HCT116 (cell line): ENCODE data around the gene SERP1. TPM values are rescaled to one million over a fixed set of nuclear protein-coding genes. Genes with fewer than 3 reads are reported as not detected.

Experiments used
- ATAC-seq: fragments of 200-7000 bp; cut with Tn5 transposase; 2 replicates; pipeline ENCODE4 v1.9.1; 2020; ENCODE audit warnings: mild to moderate bottlenecking, moderate library complexity
- BruUV-seq: library from RNA; stranded (reverse); fragments of 400-500 nt; replicated peaks from 2 replicates; lab custom pipeline; 2021; lab: Mats Ljungman, UMichigan
- CTCF ChIA-PET: fragments of 300-600 bp; sonication (Branson Sonifier 250); formaldehyde crosslinking; loops from one replicate; lab custom pipeline; 2021; ENCODE audit warnings: antibody characterized with exemption; lab: Charles Lee
- POLR2A ChIA-PET: fragments of 300-600, 350-600 bp; sonication (Branson Sonifier 250); formaldehyde crosslinking; loops from one replicate; lab custom pipeline; 2021; ENCODE audit warnings: antibody characterized with exemption; lab: Charles Lee
- RAD21 ChIA-PET, 2 experiments: fragments of 300-600 bp; sonication (Branson Sonifier 250); formaldehyde crosslinking; loops; one replicate each; lab custom pipeline; 2023; ENCODE audit warnings: low total read pairs in 2 of 2; ENCODE audit not compliant: uncharacterized antibody in 2 of 2, unreplicated experiment in 2 of 2, low non-redundant PET in 1 of 2; lab: Charles Lee
- DNase-seq: peaks from one replicate; pipeline ENCODE4 v3.0.0-alpha.2; 2010; ENCODE audit warnings: low read depth, low spot score
- H2AFZ ChIP-seq: fragments of 200-600 bp; shearing (Covaris generic), sonication (generic); 2 replicates; pipeline ENCODE4 v1.6.1; 2017; ENCODE audit warnings: low read depth, mixed run types, mixed read lengths, antibody characterized with exemption, low read length; ENCODE audit not compliant: poor library complexity, severe bottlenecking
- H3K27ac ChIP-seq: 2 replicates; pipeline ENCODE4 v1.5.1; 2012; ENCODE audit warnings: low read depth, low read length
- H3K27me3 ChIP-seq: fragments of 200-600 bp; sonication (generic); 2 replicates; pipeline ENCODE4 v1.6.1; 2016; ENCODE audit warnings: mixed run types, low read length, mixed read lengths; ENCODE audit not compliant: insufficient read depth
- H3K36me3 ChIP-seq, 2 experiments: fragments of 200-500 bp in 1 of 2; fragments of 200-600 bp in 1 of 2; sonication (Bioruptor generic) in 1 of 2; sonication (generic) in 1 of 2; 2 replicates each; pipeline versions ENCODE4 v1.5.1 to v1.6.1; 2014 to 2016; ENCODE audit warnings: low read length in 2 of 2, inconsistent platforms in 1 of 2, mixed read lengths in 1 of 2, mixed run types in 1 of 2; ENCODE audit not compliant: insufficient read depth in 2 of 2, control insufficient read depth in 1 of 2
- H3K4me1 ChIP-seq, 2 experiments: fragments of 200-600 bp in 1 of 2; sonication (generic) in 1 of 2; 2 replicates each; pipeline versions ENCODE4 v1.5.1 to v1.6.1; 2012 to 2017; ENCODE audit warnings: low read length in 2 of 2, inconsistent platforms in 1 of 2, mild to moderate bottlenecking in 1 of 2, mixed read lengths in 1 of 2, mixed run types in 1 of 2, moderate library complexity in 1 of 2; ENCODE audit not compliant: insufficient read depth in 2 of 2, control insufficient read depth in 1 of 2
- H3K4me2 ChIP-seq: fragments of 200-600 bp; sonication (generic); 2 replicates; pipeline ENCODE4 v1.6.1; 2017; ENCODE audit warnings: mixed run types, low read length, mixed read lengths
- H3K4me3 ChIP-seq, 2 experiments: fragments of 200-600 bp in 1 of 2; sonication (generic) in 1 of 2; replicated peaks in 1 of 2; 2 replicates each; pipeline ENCODE4 v1.5.1; 2011 to 2016; ENCODE audit warnings: low read length in 2 of 2, control low read depth in 1 of 2, low read depth in 1 of 2, mild to moderate bottlenecking in 1 of 2, mixed read lengths in 1 of 2, mixed run types in 1 of 2
- H3K79me2 ChIP-seq: fragments of 200-600 bp; sonication (generic); 2 replicates; pipeline ENCODE4 v1.6.1; 2017; ENCODE audit warnings: mild to moderate bottlenecking, mixed run types, low read length, moderate library complexity, mixed read lengths; ENCODE audit not compliant: insufficient read depth
- H3K9ac ChIP-seq: fragments of 200-600 bp; sonication (generic); 2 replicates; pipeline ENCODE4 v1.6.1; 2016; ENCODE audit warnings: low read length, mixed read lengths
- H3K9me2 ChIP-seq: fragments of 200-600 bp; sonication (generic), shearing (Covaris generic); 2 replicates; pipeline ENCODE4 v1.6.1; 2017; ENCODE audit warnings: mixed run types, mild to moderate bottlenecking, moderate library complexity; ENCODE audit not compliant: insufficient read depth
- H3K9me3 ChIP-seq, 2 experiments: fragments of 200-500 bp in 1 of 2; fragments of 200-600 bp in 1 of 2; sonication (Bioruptor generic) in 1 of 2; sonication (generic) in 1 of 2; 2 replicates each; pipeline ENCODE4 v1.6.1; 2014 to 2017; ENCODE audit warnings: low read length in 2 of 2, mixed read lengths in 2 of 2, inconsistent platforms in 1 of 2, low read depth in 1 of 2, mild to moderate bottlenecking in 1 of 2, mixed run types in 1 of 2, moderate library complexity in 1 of 2; ENCODE audit not compliant: control insufficient read depth in 1 of 2, insufficient read depth in 1 of 2
- H4K20me1 ChIP-seq: fragments of 200-600 bp; sonication (generic), shearing (Covaris generic); 2 replicates; pipeline ENCODE4 v1.6.1; 2017; ENCODE audit warnings: mixed run types, mild to moderate bottlenecking, moderate library complexity; ENCODE audit not compliant: insufficient read depth
- CBX3 ChIP-seq: IDR thresholded peaks from 2 replicates; pipeline ENCODE4 v1.6.1; 2012; ENCODE audit warnings: low read depth
- CEBPB ChIP-seq: IDR thresholded peaks from 2 replicates; pipeline ENCODE4 v1.6.1; 2012; ENCODE audit warnings: low read depth
- ELF1 ChIP-seq: IDR thresholded peaks from 2 replicates; pipeline ENCODE4 v1.6.1; 2012; ENCODE audit warnings: low read depth, borderline replicate concordance
- EZH2phosphoT487 ChIP-seq: fragments of 200-600 bp; IDR thresholded peaks from 2 replicates; pipeline ENCODE4 v1.6.1; 2018; ENCODE audit warnings: antibody characterized with exemption, borderline replicate concordance
- FOSL1 ChIP-seq: IDR thresholded peaks from 2 replicates; pipeline ENCODE4 v1.6.1; 2012; ENCODE audit warnings: low read depth
- MAX ChIP-seq: IDR thresholded peaks from 2 replicates; pipeline ENCODE4 v1.6.1; 2012
- SP1 ChIP-seq: IDR thresholded peaks from 2 replicates; pipeline ENCODE4 v1.6.1; 2012; ENCODE audit warnings: low read depth
- SRF ChIP-seq: IDR thresholded peaks from 2 replicates; pipeline ENCODE4 v1.6.1; 2012; ENCODE audit warnings: low read depth
- TCF7L2 ChIP-seq: IDR thresholded peaks from 2 replicates; pipeline ENCODE4 v1.7.0; 2011; ENCODE audit warnings: borderline replicate concordance, inconsistent platforms; ENCODE audit not compliant: insufficient read depth, insufficient read length; ENCODE audit errors: extremely low read depth
- YY1 ChIP-seq: IDR thresholded peaks from 2 replicates; pipeline ENCODE4 v1.6.1; 2011; ENCODE audit warnings: low read length, low read depth, moderate library complexity, mild to moderate bottlenecking; ENCODE audit not compliant: insufficient replicate concordance; ENCODE audit errors: extremely low read depth
- ZFX ChIP-seq: fragments of 450-650 bp; IDR thresholded peaks from 2 replicates; pipeline ENCODE4 v1.6.1; 2017
- intact Hi-C: fragments of 100-400 bp; cut with micrococcal nuclease; formaldehyde crosslinking; loops from 2 replicates; pipeline ENCODE4 v1.10.0; 2022
- total RNA-seq: library from RNA; stranded (reverse); gene quantifications from one replicate; pipeline ENCODE4 v1.2.1, GENCODE V29; 2021; ENCODE audit not compliant: unreplicated experiment
- TF ChIP-seq, protein P1 (sequence below): IDR thresholded peaks from 2 replicates; pipeline ENCODE4 v1.6.1; 2012; ENCODE audit warnings: low read depth
- TF ChIP-seq, protein P2 (sequence below): IDR thresholded peaks from 2 replicates; pipeline ENCODE4 v1.6.1; 2012
- TF ChIP-seq, protein P3 (sequence below): IDR thresholded peaks from 2 replicates; pipeline ENCODE4 v1.6.1; 2011; ENCODE audit warnings: mild to moderate bottlenecking, low read length, moderate library complexity; ENCODE audit not compliant: insufficient replicate concordance; ENCODE audit errors: extremely low read depth
- TF ChIP-seq, protein P4 (sequence below), 3 experiments: fragments of 200-600 bp in 1 of 3; sonication (generic) in 1 of 3; IDR thresholded peaks in 2 of 3; conservative IDR thresholded peaks in 1 of 3; 2 replicates each; pipeline ENCODE4 v1.5.1; 2012 to 2017; ENCODE audit warnings: low read depth in 2 of 3, low read length in 2 of 3, antibody characterized with exemption in 1 of 3, borderline replicate concordance in 1 of 3, control low read depth in 1 of 3, mild to moderate bottlenecking in 1 of 3, mixed read lengths in 1 of 3, mixed run types in 1 of 3, moderate library complexity in 1 of 3; ENCODE audit not compliant: insufficient read depth in 1 of 3

SERP1 gene
- total RNA-seq, 1 experiment from 2014 or later: 69.1 TPM

DNA sequence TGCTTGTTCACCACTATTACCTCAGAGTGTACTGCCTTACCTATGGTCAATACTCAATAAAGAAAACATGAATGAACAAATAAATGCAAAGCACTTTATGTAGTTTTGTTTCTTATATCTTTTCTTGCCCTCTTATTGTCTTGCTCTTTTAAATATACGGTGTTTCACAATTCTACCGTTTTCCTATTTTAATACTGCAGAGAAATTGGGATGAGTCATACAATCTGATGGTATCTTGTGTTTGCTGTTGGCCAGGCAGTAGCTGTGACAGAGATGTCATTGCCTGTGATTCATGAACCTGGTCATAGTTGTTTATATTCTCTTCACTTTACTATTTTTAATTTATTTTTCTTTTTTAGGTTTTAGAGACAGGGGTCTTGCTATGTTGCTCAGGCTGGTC, 48.3 kb downstream of the SERP1 start:
- H3K79me2 ChIP-seq: no peaks in the 10 kb centered on the region
- ChIA-PET CTCF (no interaction called here), RAD21 (no interaction called here), POLR2A (no interaction called here)
- no peaks in the 10 kb centered on the region for H3K27me3 ChIP-seq
- no peaks in the 10 kb centered on the region for H3K36me3 ChIP-seq
- BruUV-seq: no TSS peak
- no peak for ATAC-seq
- no peak overlapping the region for H3K4me2 ChIP-seq
- no peak overlapping the region for H3K9ac ChIP-seq
- no peak for TF ChIP-seq EZH2phosphoT487
- no peak for TF ChIP-seq CBX3
- no peak for TF ChIP-seq FOSL1
- TF ChIP-seq SP1: no peak
- TF ChIP-seq, protein P1, sequence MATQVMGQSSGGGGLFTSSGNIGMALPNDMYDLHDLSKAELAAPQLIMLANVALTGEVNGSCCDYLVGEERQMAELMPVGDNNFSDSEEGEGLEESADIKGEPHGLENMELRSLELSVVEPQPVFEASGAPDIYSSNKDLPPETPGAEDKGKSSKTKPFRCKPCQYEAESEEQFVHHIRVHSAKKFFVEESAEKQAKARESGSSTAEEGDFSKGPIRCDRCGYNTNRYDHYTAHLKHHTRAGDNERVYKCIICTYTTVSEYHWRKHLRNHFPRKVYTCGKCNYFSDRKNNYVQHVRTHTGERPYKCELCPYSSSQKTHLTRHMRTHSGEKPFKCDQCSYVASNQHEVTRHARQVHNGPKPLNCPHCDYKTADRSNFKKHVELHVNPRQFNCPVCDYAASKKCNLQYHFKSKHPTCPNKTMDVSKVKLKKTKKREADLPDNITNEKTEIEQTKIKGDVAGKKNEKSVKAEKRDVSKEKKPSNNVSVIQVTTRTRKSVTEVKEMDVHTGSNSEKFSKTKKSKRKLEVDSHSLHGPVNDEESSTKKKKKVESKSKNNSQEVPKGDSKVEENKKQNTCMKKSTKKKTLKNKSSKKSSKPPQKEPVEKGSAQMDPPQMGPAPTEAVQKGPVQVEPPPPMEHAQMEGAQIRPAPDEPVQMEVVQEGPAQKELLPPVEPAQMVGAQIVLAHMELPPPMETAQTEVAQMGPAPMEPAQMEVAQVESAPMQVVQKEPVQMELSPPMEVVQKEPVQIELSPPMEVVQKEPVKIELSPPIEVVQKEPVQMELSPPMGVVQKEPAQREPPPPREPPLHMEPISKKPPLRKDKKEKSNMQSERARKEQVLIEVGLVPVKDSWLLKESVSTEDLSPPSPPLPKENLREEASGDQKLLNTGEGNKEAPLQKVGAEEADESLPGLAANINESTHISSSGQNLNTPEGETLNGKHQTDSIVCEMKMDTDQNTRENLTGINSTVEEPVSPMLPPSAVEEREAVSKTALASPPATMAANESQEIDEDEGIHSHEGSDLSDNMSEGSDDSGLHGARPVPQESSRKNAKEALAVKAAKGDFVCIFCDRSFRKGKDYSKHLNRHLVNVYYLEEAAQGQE: no peak
- TF ChIP-seq, protein P2, sequence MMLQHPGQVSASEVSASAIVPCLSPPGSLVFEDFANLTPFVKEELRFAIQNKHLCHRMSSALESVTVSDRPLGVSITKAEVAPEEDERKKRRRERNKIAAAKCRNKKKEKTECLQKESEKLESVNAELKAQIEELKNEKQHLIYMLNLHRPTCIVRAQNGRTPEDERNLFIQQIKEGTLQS: no peak
- no peak for TF ChIP-seq ELF1
- TF ChIP-seq SRF: no peak
- TF ChIP-seq, protein P3, sequence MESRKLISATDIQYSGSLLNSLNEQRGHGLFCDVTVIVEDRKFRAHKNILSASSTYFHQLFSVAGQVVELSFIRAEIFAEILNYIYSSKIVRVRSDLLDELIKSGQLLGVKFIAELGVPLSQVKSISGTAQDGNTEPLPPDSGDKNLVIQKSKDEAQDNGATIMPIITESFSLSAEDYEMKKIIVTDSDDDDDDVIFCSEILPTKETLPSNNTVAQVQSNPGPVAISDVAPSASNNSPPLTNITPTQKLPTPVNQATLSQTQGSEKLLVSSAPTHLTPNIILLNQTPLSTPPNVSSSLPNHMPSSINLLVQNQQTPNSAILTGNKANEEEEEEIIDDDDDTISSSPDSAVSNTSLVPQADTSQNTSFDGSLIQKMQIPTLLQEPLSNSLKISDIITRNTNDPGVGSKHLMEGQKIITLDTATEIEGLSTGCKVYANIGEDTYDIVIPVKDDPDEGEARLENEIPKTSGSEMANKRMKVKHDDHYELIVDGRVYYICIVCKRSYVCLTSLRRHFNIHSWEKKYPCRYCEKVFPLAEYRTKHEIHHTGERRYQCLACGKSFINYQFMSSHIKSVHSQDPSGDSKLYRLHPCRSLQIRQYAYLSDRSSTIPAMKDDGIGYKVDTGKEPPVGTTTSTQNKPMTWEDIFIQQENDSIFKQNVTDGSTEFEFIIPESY: no peak
- no peak for TF ChIP-seq TCF7L2
- no peak for TF ChIP-seq ZFX
- TF ChIP-seq CEBPB: no peak
- TF ChIP-seq, protein P4, sequence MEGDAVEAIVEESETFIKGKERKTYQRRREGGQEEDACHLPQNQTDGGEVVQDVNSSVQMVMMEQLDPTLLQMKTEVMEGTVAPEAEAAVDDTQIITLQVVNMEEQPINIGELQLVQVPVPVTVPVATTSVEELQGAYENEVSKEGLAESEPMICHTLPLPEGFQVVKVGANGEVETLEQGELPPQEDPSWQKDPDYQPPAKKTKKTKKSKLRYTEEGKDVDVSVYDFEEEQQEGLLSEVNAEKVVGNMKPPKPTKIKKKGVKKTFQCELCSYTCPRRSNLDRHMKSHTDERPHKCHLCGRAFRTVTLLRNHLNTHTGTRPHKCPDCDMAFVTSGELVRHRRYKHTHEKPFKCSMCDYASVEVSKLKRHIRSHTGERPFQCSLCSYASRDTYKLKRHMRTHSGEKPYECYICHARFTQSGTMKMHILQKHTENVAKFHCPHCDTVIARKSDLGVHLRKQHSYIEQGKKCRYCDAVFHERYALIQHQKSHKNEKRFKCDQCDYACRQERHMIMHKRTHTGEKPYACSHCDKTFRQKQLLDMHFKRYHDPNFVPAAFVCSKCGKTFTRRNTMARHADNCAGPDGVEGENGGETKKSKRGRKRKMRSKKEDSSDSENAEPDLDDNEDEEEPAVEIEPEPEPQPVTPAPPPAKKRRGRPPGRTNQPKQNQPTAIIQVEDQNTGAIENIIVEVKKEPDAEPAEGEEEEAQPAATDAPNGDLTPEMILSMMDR (IDR thresholded peaks at IDR 0.05 in 2 of 3, conservative IDR thresholded peaks at IDR 0.05 in 1 of 3; ENCODE audit: borderline replicate concordance in 1 of 3, insufficient read depth in 1 of 3, low read depth in 2 of 3, low read length in 2 of 3): no peak
- no peak for TF ChIP-seq YY1
- TF ChIP-seq MAX: no peak
- no peak for DNase-seq
- no peaks in the 10 kb centered on the region for H3K9me2 ChIP-seq
- no peak overlapping the region for H3K27ac ChIP-seq
- peaks cover 0 to 7% of the 10 kb centered on the region in 2 experiments; a peak in 1 of 4 replicates for H3K9me3 ChIP-seq
- intact Hi-C loops: loop anchor here (10.0 kb wide), 2 partner anchors 533 to 563 kb away; no protein-coding TSS in a partner anchor
- H4K20me1 ChIP-seq: no peaks in the 10 kb centered on the region
- H3K4me3 ChIP-seq: no peak overlapping the region
- peak overlapping the region; percentile 7 for H2AFZ ChIP-seq
- H3K4me1 ChIP-seq: no peaks in the 10 kb centered on the region
